Left ventricle myocardium inferior (tissue), 1 donor: Measurements from ENCODE around the gene CNTN4. TPM values are rescaled to one million over a fixed set of nuclear protein-coding genes. Genes with fewer than 3 reads are reported as not detected.

ENCODE experiments used
- DNase-seq: peaks from one replicate; pipeline ENCODE4 v3.0.0-alpha.2; 2020
- H3K27ac ChIP-seq: fragments of 200-600 bp; replicated peaks from 2 replicates; pipeline ENCODE4 v1.8.0; 2021
- H3K27me3 ChIP-seq: fragments of 200-600 bp; 2 replicates; pipeline ENCODE4 v1.8.0; 2021; ENCODE audit warnings: low read depth
- H3K36me3 ChIP-seq: fragments of 200-600 bp; 2 replicates; pipeline ENCODE4 v1.8.0; 2021
- H3K4me1 ChIP-seq: fragments of 200-600 bp; 2 replicates; pipeline ENCODE4 v1.8.0; 2021
- H3K4me3 ChIP-seq: fragments of 200-600 bp; 2 replicates; pipeline ENCODE4 v1.8.0; 2021; ENCODE audit warnings: mild to moderate bottlenecking, moderate library complexity
- H3K9me3 ChIP-seq: fragments of 200-600 bp; replicated peaks from 2 replicates; pipeline ENCODE4 v1.8.0; 2021
- CTCF ChIP-seq: fragments of 200-600 bp; IDR thresholded peaks from 2 replicates; pipeline ENCODE4 v1.8.0; 2021; ENCODE audit warnings: antibody characterized with exemption, mild to moderate bottlenecking, borderline replicate concordance
- intact Hi-C: fragments of 100-400 bp; cut with micrococcal nuclease; formaldehyde crosslinking; loops from one replicate; pipeline ENCODE4 v1.11.0; 2022
- total RNA-seq: library from RNA; stranded (reverse); fragmentation: NEBNext Ultra II Directional; extraction: Animal tissue kit (Norgen Biotek cat#: 25700); gene quantifications from one replicate; pipeline ENCODE4 v1.2.1, GENCODE V29; 2021
- donor health status: DM: no; HTN: yes; CAD: no; lungs with severe emphysema.

CNTN4 gene
- total RNA-seq, 1 donor from 2014 or later = 1.2 TPM

GRCh38 chr3:2390926-2391532 lies 292.4 kb downstream of the CNTN4 start:
- no peak overlapping the region for H3K4me3 ChIP-seq
- H3K27ac ChIP-seq = no peak overlapping the region
- H3K9me3 ChIP-seq = no peaks in the 10 kb centered on the region
- no peak for DNase-seq
- no peak for TF ChIP-seq CTCF
- H3K4me1 ChIP-seq = no peaks in the 10 kb centered on the region
- intact Hi-C loops = no loop called here
- no peaks in the 10 kb centered on the region for H3K27me3 ChIP-seq
- no peaks in the 10 kb centered on the region for H3K36me3 ChIP-seq

GRCh38 chr3:2391896-2392295 lies 293.2 kb downstream of the CNTN4 start:
- TF ChIP-seq CTCF = no peak
- DNase-seq = no peak
- Histone ChIP-seq H3K4me1 (no peaks in the 10 kb centered on the region), H3K9me3 (no peaks in the 10 kb centered on the region), H3K36me3 (no peaks in the 10 kb centered on the region), H3K4me3 (no peak overlapping the region), H3K27ac (no peak overlapping the region), H3K27me3 (no peaks in the 10 kb centered on the region)
- intact Hi-C loops = no loop called here

GRCh38 chr3:2392981-2393380 lies 294.3 kb downstream of the CNTN4 start:
- no peak for DNase-seq
- no peak overlapping the region for H3K4me3 ChIP-seq
- H3K4me1 ChIP-seq = no peaks in the 10 kb centered on the region
- no peaks in the 10 kb centered on the region for H3K9me3 ChIP-seq
- intact Hi-C loops = no loop called here
- H3K27me3 ChIP-seq = no peaks in the 10 kb centered on the region
- H3K27ac ChIP-seq = no peak overlapping the region
- TF ChIP-seq CTCF = no peak
- no peaks in the 10 kb centered on the region for H3K36me3 ChIP-seq

- Histone ChIP-seq H3K4me1 (no peaks in the 10 kb centered on the region), H3K4me3 (no peak overlapping the region), H3K27ac (no peak overlapping the region), H3K9me3 (no peaks in the 10 kb centered on the region), H3K36me3 (no peaks in the 10 kb centered on the region), H3K27me3 (no peaks in the 10 kb centered on the region)
- no peak for DNase-seq
- TF ChIP-seq CTCF = no peak
- intact Hi-C loops = no loop called here
Observed at GRCh38 chr3:2415083-2415482, 316.4 kb downstream of the CNTN4 start.

GRCh38 chr3:2420919-2421318 lies 322.3 kb downstream of the CNTN4 start:
- Histone ChIP-seq H3K9me3 (peaks cover 11% of the 10 kb centered on the region), H3K4me3 (no peak overlapping the region), H3K36me3 (no peaks in the 10 kb centered on the region), H3K4me1 (no peaks in the 10 kb centered on the region), H3K27ac (no peak overlapping the region), H3K27me3 (no peaks in the 10 kb centered on the region)
- intact Hi-C loops = no loop called here
- no peak for TF ChIP-seq CTCF
- no peak for DNase-seq
